GM12864 (cell line): ENCODE data around the gene PPP2R2D.
A peak's percentile ranks its signal among the peaks of the same experiment; 100 is the strongest.

ENCODE experiments used
- DNase-seq: peaks from one replicate; pipeline ENCODE4 v3.0.0-alpha.2; 2011; ENCODE audit warnings: low read depth
- H3K4me3 ChIP-seq: 2 replicates; pipeline ENCODE4 v1.5.1; 2011; ENCODE audit warnings: mild to moderate bottlenecking, low read depth, low read length, control low read depth
- CTCF ChIP-seq: IDR thresholded peaks from 2 replicates; pipeline ENCODE4 v1.5.1; 2011; ENCODE audit warnings: low read depth, mild to moderate bottlenecking, moderate library complexity, low read length, control low read depth, inconsistent platforms; ENCODE audit errors: missing control alignments

PPP2R2D gene

DNA sequence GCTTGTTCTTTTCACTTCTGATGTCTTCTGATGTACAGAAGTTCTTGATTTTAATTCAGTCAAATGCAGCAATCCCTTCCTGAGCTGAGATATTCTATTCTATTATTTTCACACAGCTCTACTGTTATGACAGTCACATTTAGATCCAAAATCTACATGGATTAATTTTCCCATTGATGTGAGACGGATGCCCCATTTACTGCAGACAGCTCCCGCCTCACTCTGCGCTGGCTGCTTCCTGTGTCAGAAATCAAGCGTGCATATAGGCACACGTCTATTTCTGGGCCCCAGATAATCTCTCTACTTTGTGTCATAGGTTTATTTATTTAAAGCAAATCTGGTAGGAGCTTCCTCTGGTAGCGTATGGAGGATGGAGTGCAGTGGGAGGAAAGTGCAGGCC is 74.2 kb downstream of the PPP2R2D start:
- H3K4me3 ChIP-seq, result no peak overlapping the region
- no peak for DNase-seq
- TF ChIP-seq CTCF, result no peak

- no peak overlapping the region for H3K4me3 ChIP-seq
- TF ChIP-seq CTCF, result no peak
Observed at GRCh38 chr10:131975796-131976195, 75.0 kb downstream of the PPP2R2D start.

DNA sequence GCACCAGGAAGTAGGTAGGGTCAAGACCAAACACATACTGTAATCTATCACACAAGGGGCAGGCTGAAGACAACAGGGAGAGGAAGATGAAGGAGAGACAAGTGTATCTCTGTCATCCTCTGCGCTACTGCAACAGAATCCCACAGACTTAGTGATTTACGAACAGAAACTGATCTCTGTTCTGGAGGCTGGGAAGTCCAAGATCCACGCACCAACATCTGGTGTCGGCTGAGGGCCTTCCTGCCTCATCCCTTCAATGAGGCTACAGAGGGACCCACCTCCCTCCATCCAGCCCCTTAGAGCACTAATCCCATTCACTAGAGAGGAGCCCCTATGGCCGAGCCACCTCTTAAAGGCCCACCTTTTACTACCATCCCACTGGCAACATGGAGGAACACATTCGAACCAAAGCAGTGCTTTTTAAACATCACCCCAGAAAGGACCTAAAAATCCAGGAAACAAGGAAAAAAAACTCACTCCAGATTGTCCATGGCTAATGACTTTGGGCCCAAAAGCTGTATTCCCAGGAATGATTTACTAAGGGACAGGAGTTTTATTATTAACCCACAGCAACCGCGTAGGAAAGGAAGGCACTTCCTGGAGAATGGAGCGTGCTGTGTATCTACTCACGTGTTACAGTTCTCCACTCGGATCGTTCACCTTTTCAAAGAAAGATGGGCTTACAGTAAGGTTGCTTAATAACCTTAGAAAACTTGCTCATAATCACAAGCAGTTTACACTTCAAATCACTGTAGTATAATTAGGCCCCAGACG is 76.7 kb downstream of the PPP2R2D start:
- TF ChIP-seq CTCF, result no peak
- no peak overlapping the region for H3K4me3 ChIP-seq
- no peak for DNase-seq

More at GRCh38 chr10:131975796-131976195, 75.0 kb downstream of the PPP2R2D start:
- no peak for DNase-seq

- no peak for TF ChIP-seq CTCF
- no peak for DNase-seq
- H3K4me3 ChIP-seq, result no peak overlapping the region; the same call in 1 of the 2 replicates
Observed at GRCh38 chr10:131978366-131978765, 77.6 kb downstream of the PPP2R2D start.

- no peak for TF ChIP-seq CTCF
- no peak for DNase-seq
- H3K4me3 ChIP-seq, result peak overlapping the region; percentile 96; the same call in 1 of the 2 replicates
Observed at GRCh38 chr10:131978851-131979250, 78.0 kb downstream of the PPP2R2D start.

GRCh38 chr10:131979336-131979735 is 78.5 kb downstream of the PPP2R2D start:
- TF ChIP-seq CTCF, result no peak
- H3K4me3 ChIP-seq, result peak overlapping the region; percentile 96; the same call in 1 of the 2 replicates
- no peak for DNase-seq

GRCh38 chr10:131979821-131980270 is 79.0 kb downstream of the PPP2R2D start:
- TF ChIP-seq CTCF, result no peak
- DNase-seq, result no peak
- peak overlapping the region; percentile 96 for H3K4me3 ChIP-seq
